ENCODE data around the gene TTC4.

TTC4 gene

GRCh38 chr1:54701996-54702395, 13.7 kb upstream of the TTC4 start:
- no peak for TF ChIP-seq CTCF (IDR thresholded peaks at IDR 0.05; ENCODE audit: insufficient read depth, missing control alignments)
- DNase-seq (ENCODE audit: insufficient read length, low spot score) (no peak), FAIRE-seq (no peak)

GRCh38 chr1:54703471-54703870, 12.2 kb upstream of the TTC4 start:
- no peak for FAIRE-seq
- no peak for TF ChIP-seq CTCF (IDR thresholded peaks at IDR 0.05; ENCODE audit: insufficient read depth, missing control alignments)
- DNase-seq (ENCODE audit: insufficient read length, low spot score), result no peak

GRCh38 chr1:54705153-54705552, 10.5 kb upstream of the TTC4 start:
- no peak for DNase-seq (ENCODE audit: insufficient read length, low spot score)
- TF ChIP-seq CTCF (IDR thresholded peaks at IDR 0.05; ENCODE audit: insufficient read depth, missing control alignments), result no peak
- no peak for FAIRE-seq

- no peak for TF ChIP-seq CTCF (IDR thresholded peaks at IDR 0.05; ENCODE audit: insufficient read depth, missing control alignments)
- FAIRE-seq (no peak), DNase-seq (ENCODE audit: insufficient read length, low spot score) (no peak)
Observed at GRCh38 chr1:54706419-54706818, 9.2 kb upstream of the TTC4 start.

GRCh38 chr1:54708385-54708784, 7.3 kb upstream of the TTC4 start:
- FAIRE-seq (no peak), DNase-seq (ENCODE audit: insufficient read length, low spot score) (no peak)
- no peak for TF ChIP-seq CTCF (IDR thresholded peaks at IDR 0.05; ENCODE audit: insufficient read depth, missing control alignments)

- DNase-seq (ENCODE audit: insufficient read length, low spot score), result no peak
- no peak for TF ChIP-seq CTCF (IDR thresholded peaks at IDR 0.05; ENCODE audit: insufficient read depth, missing control alignments)
- FAIRE-seq, result no peak
Observed at GRCh38 chr1:54709547-54710292, 5.9 kb upstream of the TTC4 start.

- FAIRE-seq (no peak), DNase-seq (ENCODE audit: insufficient read length, low spot score) (no peak)
- no peak for TF ChIP-seq CTCF (IDR thresholded peaks at IDR 0.05; ENCODE audit: insufficient read depth, missing control alignments)
Observed at GRCh38 chr1:54710434-54710833, 5.2 kb upstream of the TTC4 start.

Measured in D721Med (cell line).